GM12878 (cell line): ENCODE measurements around the gene RASAL1. TPM values are rescaled to one million over a fixed set of nuclear protein-coding genes. Genes with fewer than 3 reads are reported as not detected.

Experiments used
- ATF7 ChIP-seq: fragments of 450-650 bp; IDR thresholded peaks from 2 replicates; pipeline ENCODE4 v1.6.1; 2016; ENCODE audit warnings: low read depth, mild to moderate bottlenecking
- BRCA1 ChIP-seq: IDR thresholded peaks from 2 replicates; pipeline ENCODE4 v1.6.1; 2011; ENCODE audit warnings: low read depth, low read length, improper control_type of control experiment
- CBX5 ChIP-seq: sonication (generic); IDR thresholded peaks from 2 replicates; pipeline ENCODE4 v1.6.1; 2016; ENCODE audit warnings: low read depth, moderate library complexity, mild to moderate bottlenecking, inconsistent platforms
- CHD2 ChIP-seq: IDR thresholded peaks from 2 replicates; pipeline ENCODE4 v1.6.1; 2011; ENCODE audit warnings: low read depth, low read length, improper control_type of control experiment, borderline replicate concordance
- CHD4 ChIP-seq: fragments of 200-600 bp; sonication (generic); IDR thresholded peaks from 2 replicates; pipeline ENCODE4 v1.6.1; 2016; ENCODE audit warnings: mild to moderate bottlenecking
- CREB1 ChIP-seq: IDR thresholded peaks from 2 replicates; pipeline ENCODE4 v1.6.1; 2012; ENCODE audit warnings: low read depth, mild to moderate bottlenecking, inconsistent platforms
- E2F8 ChIP-seq: fragments of 450-650 bp; IDR thresholded peaks from 2 replicates; pipeline ENCODE4 v1.6.1; 2018; ENCODE audit warnings: mild to moderate bottlenecking, low read depth, moderate library complexity; ENCODE audit not compliant: partially characterized antibody
- EZH2 ChIP-seq: IDR thresholded peaks from 2 replicates; pipeline ENCODE4 v1.6.1; 2012; ENCODE audit warnings: low read depth, mild to moderate bottlenecking, control low read depth, inconsistent platforms, low read length, borderline replicate concordance; ENCODE audit not compliant: control insufficient read depth
- MEF2A ChIP-seq: IDR thresholded peaks from 2 replicates; pipeline ENCODE4 v1.6.1; 2011; ENCODE audit warnings: low read depth, mild to moderate bottlenecking, low read length, moderate library complexity; ENCODE audit not compliant: insufficient read depth
- MTA2 ChIP-seq: fragments of 450-650 bp; IDR thresholded peaks from 2 replicates; pipeline ENCODE4 v1.6.1; 2016; ENCODE audit warnings: low read depth, mild to moderate bottlenecking, moderate library complexity
- NFYA ChIP-seq: IDR thresholded peaks from 2 replicates; pipeline ENCODE4 v1.6.1; 2011; ENCODE audit warnings: low read depth, mild to moderate bottlenecking, low read length, improper control_type of control experiment, borderline replicate concordance
- PKNOX1 ChIP-seq: fragments of 450-650 bp; IDR thresholded peaks from 2 replicates; pipeline ENCODE4 v1.6.1; 2016; ENCODE audit warnings: mild to moderate bottlenecking
- POLR2AphosphoS5 ChIP-seq: IDR thresholded peaks from 2 replicates; pipeline ENCODE4 v1.6.1; 2011; ENCODE audit warnings: mild to moderate bottlenecking, low read length, inconsistent platforms
- POU2F2 ChIP-seq: IDR thresholded peaks from 3 replicates; pipeline ENCODE4 v1.6.1; 2011; ENCODE audit warnings: low read depth, mild to moderate bottlenecking, low read length, borderline replicate concordance
- RBBP5 ChIP-seq: fragments of 200-600 bp; sonication (generic); conservative IDR thresholded peaks from 2 replicates; pipeline ENCODE4 v1.6.1; 2016
- SIN3A ChIP-seq: IDR thresholded peaks from 2 replicates; pipeline ENCODE4 v1.6.1; 2012; ENCODE audit warnings: low read depth, low read length, improper control_type of control experiment
- SPI1 ChIP-seq: IDR thresholded peaks from 2 replicates; pipeline ENCODE4 v1.6.1; 2011; ENCODE audit warnings: low read depth, mild to moderate bottlenecking, low read length, moderate library complexity, borderline replicate concordance; ENCODE audit not compliant: insufficient read depth
- SREBF1 ChIP-seq: IDR thresholded peaks from 2 replicates; pipeline ENCODE4 v1.6.1; 2012; ENCODE audit warnings: mild to moderate bottlenecking, low read length
- TARDBP ChIP-seq: IDR thresholded peaks from 2 replicates; pipeline ENCODE4 v1.6.1; 2016; ENCODE audit warnings: borderline replicate concordance
- ZNF687 ChIP-seq: fragments of 450-650 bp; IDR thresholded peaks from 2 replicates; pipeline ENCODE4 v1.6.1; 2017; ENCODE audit warnings: mild to moderate bottlenecking, moderate library complexity
- ZZZ3 ChIP-seq: IDR thresholded peaks from 2 replicates; pipeline ENCODE4 v1.6.1; 2011; ENCODE audit warnings: low read depth; ENCODE audit not compliant: control insufficient read depth, insufficient read length
- polyA plus RNA-seq, 11 experiments: library from polyadenylated mRNA; depleted of rRNA in 4 of 11; unstranded in 6 of 11; stranded (reverse) in 5 of 11; fragments of >200 nt; fragmentation: Nextera tagmentation in 4 of 11; fragmentation: Illumina TruSeq in 1 of 11; extraction: Ambion mirVana in 4 of 11; extraction: Trizol in 1 of 11; gene quantifications; 1 replicate in 1 of 11; 2 replicates in 10 of 11; pipeline versions ENCODE4 v1.2.1 to v1.2.3, GENCODE V29; 2011 to 2016; ENCODE audit warnings: inconsistent platforms in 2 of 11, missing spikeins in 2 of 11, low read depth in 1 of 11
- total RNA-seq, 4 experiments: library from RNA; depleted of rRNA in 3 of 4; stranded (reverse); fragments of >200 nt in 3 of 4; fragmentation: Illumina TruSeq in 1 of 4; extraction: Trizol in 1 of 4; gene quantifications; 2 replicates each; pipeline versions ENCODE4 v1.2.1 to v1.2.3, GENCODE V29; 2013 to 2021
- TF ChIP-seq, protein P1 (sequence below): fragments of 450-650 bp; conservative IDR thresholded peaks from 2 replicates; pipeline ENCODE4 v1.6.1; 2017; ENCODE audit warnings: mild to moderate bottlenecking, moderate library complexity

The RASAL1 gene
- total and polyA plus RNA-seq, 10 of the 15 experiments (the other 5 are each of a cell fraction or from before 2014, with no cell fraction given): 0.12 to 1.0 (median 0.52) TPM; not detected in 6

- TF ChIP-seq NFYA (no peak), CHD2 (peak; percentile 70), EZH2 (no peak), SREBF1 (no peak), CBX5 (0 out of 2 replicates have a peak, but pooled peaks have one; percentile 30), SPI1 (peak; percentile 74), POLR2AphosphoS5 (no peak; the same call in 1 of the 2 replicates), E2F8 (no peak), TARDBP (no peak), ATF7 (peak; percentile 42; the same call in 1 of the 2 replicates), PKNOX1 (no peak), MEF2A (0 out of 2 replicates have a peak, but pooled peaks have one; percentile 65), CREB1 (no peak; the same call in 1 of the 2 replicates), CHD4 (no peak), POU2F2 (no peak; the same call in 1 of the 3 replicates), ZNF687 (peak; percentile 91), SIN3A (no peak), BRCA1 (no peak), MTA2 (peak; percentile 62), ZZZ3 (no peak), RBBP5 (no peak)
- TF ChIP-seq, protein P1, sequence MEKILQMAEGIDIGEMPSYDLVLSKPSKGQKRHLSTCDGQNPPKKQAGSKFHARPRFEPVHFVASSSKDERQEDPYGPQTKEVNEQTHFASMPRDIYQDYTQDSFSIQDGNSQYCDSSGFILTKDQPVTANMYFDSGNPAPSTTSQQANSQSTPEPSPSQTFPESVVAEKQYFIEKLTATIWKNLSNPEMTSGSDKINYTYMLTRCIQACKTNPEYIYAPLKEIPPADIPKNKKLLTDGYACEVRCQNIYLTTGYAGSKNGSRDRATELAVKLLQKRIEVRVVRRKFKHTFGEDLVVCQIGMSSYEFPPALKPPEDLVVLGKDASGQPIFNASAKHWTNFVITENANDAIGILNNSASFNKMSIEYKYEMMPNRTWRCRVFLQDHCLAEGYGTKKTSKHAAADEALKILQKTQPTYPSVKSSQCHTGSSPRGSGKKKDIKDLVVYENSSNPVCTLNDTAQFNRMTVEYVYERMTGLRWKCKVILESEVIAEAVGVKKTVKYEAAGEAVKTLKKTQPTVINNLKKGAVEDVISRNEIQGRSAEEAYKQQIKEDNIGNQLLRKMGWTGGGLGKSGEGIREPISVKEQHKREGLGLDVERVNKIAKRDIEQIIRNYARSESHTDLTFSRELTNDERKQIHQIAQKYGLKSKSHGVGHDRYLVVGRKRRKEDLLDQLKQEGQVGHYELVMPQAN: no peak; the same call in 1 of the 2 replicates
These were observed 60.4 kb downstream of the RASAL1 start (continued) for GRCh38 chr12:113075137-113075683.
